Renal cortical epithelial cell (primary cell): ENCODE results near the gene DDX19B. TPM values are rescaled to one million over a fixed set of nuclear protein-coding genes. Genes with fewer than 3 reads are reported as not detected.
"Not testable (repeated sequence)": the region's sequence is repeated elsewhere in the genome, so short reads cannot be mapped to it uniquely, and the experiment has no call there.

ENCODE experiments used
- DNase-seq: peaks from one replicate; pipeline ENCODE4 v3.0.0-alpha.2; 2011; ENCODE audit warnings: low read depth
- total RNA-seq: library from RNA; depleted of rRNA; stranded (reverse); fragments of >200 nt; gene quantifications from 2 replicates; pipeline ENCODE4 v1.2.3, GENCODE V29; 2014

DDX19B gene
- total RNA-seq, 1 donor from 2014 or later = 28.4 TPM

DNA sequence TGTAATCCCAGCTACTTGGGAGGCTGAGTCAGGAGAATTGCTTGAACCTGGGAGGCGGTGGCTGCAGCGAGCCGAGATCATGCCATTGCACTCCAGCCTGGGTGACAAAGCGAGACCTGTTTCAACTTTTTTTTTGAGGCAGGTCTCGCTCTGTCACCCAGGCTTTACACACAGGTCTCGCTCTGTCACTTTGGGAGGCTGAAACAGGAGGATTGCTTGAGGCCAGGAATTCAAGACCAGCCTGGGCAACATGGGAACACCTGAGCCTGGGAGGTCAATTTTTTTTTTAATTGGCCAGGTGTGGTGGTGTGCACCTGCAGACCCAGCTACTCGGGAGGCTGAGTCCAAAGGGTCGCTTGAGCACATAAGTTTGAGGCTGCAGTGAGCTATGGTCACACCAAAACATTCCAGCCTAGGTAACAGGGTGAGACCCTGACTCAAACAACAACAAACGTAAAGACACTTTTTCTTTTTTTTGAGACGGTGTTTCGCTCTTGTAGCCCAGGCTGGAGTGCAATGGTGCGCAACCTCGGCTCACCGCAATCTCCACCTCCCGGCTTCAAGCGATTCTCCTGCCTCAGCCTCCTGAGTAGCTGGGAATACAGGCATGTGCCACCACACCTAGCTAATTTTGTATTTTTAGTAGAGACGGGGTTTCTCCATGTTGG is 11.5 kb upstream of the DDX19B start:
- peak; percentile 21 for DNase-seq

DNA sequence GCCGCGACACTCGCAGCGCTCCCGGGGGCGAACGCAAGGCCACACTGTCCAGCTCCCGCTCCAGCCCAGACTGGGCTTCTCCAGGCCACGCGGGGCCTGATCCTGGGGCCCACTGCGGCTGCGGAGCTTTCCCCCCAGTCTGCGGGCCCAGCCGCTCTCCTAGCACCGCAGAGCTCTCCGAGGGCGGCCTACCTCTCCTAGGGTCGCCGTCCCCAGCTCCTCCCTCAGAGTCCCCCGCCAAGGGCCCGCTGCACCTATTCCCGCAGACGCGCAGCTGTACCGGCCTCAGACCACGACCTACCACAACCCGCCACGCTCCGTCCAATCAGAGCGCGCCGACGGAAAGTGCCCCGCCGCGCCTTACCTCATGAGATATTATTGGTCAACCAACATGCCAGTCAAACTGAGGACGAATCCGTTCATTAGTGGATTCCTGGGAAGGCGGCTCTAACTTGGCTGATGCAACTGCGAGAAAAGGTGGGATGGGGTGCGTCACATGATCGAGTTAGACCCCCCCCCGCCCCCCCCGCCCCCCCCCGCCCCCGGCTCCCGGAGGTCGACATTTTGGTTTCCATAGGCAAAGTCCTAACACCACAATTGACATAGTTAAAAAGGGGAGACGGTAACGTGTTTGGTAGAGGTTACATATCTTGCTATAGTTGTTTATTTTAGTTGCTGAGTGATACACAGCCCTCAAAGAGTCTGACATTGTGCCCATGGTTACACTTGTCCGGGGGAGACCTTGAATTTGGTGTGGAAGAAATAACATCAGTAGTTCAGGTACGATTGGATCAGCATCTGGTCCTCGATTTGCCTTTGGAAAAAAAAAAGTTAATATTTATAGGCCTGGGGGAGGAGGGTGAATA is 9.5 kb upstream of the DDX19B start, which contains the start of gene AARS1:
Gene AARS1 (minus strand): TSS at position 278 of the 866 bp plus-strand sequence. CDS start 6,743 bp downstream, outside the sequence.
- peak; percentile 98 for DNase-seq

DNA sequence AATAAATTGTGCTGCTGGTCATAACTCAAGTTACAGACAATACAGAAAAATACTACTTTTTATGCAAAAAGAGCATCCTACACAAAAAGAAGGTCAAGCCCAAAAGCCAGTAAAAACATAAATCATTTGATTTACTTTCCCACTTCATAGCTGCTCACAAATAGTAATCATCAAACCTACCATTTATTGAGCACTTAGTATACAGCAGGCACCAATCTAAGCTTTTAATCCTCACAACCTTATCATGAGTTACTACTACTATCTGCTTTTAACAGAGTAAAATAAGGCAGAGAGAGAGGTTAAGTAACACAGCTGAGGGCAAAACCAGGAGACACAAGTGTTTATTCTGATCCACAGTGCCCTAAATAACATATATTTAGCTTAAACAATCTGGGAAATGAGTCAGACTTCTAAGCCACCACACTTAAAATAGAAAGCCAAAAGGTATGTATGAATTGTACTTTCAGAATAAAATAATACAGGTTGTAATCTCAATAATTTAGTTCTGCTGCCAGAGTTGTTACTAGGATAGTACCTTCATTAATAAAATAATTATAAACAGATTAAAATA is 8.0 kb upstream of the DDX19B start:
- DNase-seq = no peak

DNA sequence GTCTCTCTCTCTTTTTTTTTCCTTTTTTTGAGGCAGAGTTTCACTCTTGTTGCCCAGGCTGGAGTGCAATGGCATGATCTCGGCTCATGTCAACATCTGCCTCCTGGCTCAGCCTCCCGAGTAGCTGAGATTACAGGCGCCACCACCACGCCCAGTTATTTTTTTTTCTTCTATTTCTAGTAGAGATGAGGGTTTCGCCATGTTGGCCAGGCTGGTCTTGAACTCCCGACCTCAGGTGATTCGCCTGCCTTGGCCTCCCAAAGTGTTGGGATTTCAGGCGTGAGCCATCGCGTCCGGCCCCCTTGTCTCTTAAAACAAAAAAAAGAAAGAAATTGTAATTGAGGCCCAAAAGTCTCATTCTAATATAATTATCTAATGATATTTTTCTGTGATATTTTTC is 6.8 kb upstream of the DDX19B start:
- not testable (repeated sequence) for DNase-seq

DNA sequence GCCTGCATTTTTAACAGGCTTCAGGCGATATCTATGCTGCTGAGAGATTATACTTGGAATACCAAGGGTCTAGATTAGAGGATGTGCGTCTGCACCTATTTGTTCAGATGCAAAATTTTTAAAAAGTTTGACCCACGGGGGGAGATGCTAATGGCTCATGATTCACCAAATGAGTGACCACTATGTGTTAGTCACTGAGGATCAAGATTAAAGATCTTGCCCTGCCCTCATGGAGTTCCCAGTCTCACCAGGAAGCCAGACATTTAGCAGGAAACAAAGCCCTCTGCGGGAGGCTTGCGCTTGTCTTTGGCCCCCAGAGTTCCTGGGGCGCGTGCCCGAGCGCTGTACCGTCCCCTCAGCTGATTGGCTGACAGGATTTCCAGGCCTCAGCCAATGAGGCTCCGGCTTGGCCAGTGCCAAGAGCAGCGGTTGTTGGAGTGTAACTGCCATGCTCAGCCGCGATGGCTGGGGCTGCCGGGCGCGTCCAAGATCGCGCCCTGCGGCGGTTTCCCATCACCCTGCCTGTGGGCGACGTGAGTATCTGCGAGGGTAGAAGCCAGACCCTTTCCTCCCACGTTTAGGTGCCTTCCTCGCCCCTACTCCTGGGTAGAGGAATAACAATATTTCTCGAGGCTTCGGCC is 4.5 kb upstream of the DDX19B start:
- no peak for DNase-seq

DNA sequence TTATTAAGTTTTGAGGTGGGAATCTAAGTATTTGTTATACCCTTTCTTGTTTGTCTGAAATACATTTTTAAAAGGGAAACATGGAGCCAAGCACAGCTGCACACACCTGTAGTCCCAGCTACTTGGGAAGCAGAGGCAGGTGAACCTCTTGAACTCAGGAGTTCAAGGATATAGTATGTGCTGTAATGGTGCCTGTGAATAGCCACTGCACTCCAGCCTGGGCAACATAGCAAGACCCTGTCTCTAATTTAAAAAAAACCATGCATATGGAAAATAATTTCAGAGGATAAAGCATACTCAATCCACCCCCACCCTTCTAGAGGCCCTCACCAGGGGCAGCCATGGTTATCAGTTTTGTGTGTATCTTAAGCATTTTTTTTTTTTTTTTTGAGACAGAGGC is 3.4 kb upstream of the DDX19B start:
- DNase-seq = no peak

DNA sequence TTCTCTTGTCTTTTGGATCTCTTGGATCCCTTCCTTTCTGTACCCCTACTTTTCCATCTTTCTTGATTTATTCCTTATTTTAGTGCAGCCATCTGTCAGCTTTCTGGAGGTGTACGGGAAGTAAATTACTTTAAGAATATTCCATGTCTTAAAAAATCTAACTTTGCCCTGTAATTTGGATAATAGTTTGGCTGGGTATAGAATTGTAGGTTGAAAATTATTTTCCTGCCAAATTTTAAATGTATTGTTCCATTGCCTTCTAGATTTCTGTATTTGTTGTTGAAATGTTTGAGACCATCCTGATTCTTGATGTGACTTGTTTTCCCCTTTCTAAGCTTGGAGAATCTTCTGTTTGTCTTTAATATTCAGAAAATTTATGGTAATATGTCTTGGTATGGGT is 2.1 kb downstream of the DDX19B start:
- no peak for DNase-seq

DNA sequence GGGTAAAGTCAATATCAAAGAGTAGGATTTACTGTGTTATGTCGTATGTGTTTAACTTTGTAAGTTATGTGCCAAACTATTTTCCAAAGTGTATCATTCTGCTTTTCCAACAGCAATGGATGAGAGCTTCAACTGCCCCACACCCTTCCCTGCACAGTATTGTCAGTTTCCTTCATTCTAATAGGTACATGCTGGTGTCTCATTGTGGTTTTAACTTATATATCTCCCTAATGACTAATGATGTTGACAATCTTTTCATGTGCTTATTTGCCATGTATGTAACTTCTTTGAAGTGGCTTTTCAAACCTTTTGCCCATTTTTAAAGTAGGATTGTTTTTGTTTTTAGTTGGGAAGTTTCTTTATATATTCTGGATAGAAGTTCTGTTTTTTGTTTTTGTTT is 3.8 kb downstream of the DDX19B start:
- DNase-seq = no peak

DNA sequence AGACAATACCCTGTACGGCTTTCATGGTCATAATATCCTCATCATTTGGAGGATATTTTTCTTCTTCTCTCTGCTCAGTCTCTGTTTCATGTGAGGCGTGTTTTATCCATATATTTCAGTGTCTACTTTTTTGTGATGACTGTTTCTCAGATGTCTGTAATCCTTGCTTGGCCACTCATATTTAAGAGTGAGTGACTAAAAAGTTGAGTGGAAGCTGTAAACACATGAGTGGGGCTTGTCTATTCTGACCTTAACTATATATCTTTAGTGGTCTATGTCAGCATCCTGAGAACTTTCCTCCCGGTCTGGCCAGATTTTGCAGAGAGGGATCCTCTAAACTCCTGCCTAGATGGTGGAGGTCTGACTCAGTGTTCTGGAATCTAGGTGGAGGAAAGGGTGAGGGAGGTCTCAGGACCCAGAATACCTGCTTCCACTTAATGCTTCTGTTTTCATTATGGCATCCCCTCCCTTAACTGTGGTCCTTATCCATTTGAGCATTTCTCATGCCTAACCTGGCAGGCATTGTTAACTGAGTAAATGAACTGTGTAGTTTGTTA is 6.0 kb downstream of the DDX19B start:
- DNase-seq = peak; percentile 36

DNA sequence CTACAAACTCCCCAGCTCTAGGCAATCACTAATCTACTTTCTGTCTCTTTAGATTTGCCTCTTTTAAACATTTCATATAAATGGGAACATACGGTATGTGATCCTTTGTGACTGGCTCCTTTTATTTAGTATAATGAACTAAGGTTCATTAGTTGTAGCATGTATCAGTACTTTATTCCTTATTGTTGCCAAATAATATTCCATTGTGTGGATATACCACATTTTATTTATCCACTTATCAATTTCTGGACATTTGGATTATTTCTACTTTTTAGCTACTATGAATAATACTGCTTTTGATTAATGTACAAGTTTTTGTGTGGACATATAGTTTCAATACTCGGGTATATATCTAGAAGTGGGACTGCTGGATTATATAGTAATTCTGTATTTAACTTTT is 7.9 kb downstream of the DDX19B start:
- DNase-seq = no peak

DNA sequence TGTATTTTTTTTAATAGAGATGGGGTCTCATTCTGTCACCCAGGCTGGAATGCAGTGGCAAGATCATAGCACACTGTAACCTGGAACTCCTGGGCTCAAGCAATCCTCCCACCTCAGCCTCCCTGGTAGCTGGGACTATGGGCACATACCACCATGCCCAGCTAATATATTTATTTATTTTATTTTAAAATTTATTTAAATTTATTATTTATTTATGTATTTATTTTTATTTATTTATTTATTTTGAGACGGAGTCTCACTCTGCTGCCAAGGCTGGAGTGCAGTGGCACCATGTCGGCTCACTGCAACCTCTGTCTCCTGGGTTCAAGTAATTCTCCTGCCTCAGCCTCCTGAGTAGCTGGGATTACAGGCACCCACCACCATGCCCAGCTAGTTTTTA is 8.7 kb downstream of the DDX19B start:
- not testable (repeated sequence) for DNase-seq

DNA sequence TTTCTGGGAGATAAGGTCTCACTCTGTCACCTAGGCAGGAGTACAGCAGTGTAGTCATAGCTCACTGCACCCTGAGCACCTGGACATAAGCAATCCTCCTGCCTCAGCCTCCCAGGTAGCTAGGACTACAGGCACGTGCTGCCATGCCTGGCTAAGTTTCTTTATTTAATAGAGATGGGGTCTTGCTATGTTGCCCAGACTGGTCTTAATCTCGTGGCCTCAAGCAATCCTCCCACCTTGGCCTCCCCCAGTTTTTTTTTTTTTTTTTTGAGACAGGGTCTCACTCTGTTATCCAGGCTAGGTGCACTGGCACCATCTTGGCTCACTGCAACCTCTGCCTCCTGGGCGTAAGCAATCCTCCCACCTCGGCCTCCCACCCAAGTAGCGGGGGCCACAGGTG is 21.1 kb downstream of the DDX19B start:
- DNase-seq = no peak

DNA sequence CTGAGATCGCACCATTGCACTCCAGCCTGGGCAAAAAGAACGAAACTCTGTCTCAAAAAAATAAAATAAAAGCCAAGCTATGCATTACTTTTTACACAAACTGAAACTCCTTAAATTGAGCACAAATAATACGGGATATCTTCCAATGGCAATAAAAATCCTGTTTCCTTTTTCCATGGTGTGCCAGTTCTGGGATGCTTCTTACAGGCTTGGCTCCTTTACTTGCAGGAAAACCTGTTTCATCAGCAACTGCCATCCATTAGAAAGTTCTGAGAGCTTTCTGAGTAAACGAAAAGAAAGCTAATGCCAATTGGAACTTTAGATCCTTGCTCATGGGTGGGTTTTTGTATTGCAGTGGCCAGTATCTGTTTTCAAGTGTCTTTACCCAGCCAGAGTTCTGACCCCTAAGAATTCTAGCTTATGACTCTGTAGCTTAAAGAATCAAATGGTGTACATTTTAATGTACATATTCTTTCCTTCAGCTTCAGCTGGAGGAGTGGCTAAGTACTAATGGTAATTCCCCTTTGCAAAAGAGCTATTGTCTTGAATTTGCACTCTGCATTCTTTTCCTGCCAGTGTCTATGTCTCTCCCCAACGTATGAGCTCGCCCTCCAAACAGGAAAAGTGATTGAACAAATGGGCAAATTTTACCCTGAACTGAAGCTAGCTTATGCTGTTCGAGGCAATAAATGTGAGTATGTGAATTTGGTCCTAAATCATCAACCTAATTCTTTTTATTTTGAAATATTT is 26.2 kb downstream of the DDX19B start:
- DNase-seq = no peak

DNA sequence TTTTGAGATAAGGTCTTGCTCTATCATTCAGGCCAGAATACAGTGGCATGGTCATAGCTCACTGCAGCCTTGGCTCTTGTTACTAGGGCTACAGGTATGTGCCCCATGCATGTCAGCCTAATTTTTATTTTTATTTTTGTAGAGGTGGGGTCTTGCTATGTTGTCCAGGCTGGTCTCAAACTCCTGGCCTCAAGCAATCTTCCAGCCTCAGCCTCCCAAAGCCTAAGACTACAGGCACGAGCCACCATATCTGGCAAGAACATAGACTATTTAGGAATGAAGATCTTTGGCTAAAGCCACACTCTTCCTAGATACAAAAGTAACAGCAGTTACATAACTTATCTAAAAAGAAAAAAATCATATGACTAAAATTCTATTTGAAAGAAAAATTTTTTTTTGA is 32.1 kb downstream of the DDX19B start:
- DNase-seq = no peak

DNA sequence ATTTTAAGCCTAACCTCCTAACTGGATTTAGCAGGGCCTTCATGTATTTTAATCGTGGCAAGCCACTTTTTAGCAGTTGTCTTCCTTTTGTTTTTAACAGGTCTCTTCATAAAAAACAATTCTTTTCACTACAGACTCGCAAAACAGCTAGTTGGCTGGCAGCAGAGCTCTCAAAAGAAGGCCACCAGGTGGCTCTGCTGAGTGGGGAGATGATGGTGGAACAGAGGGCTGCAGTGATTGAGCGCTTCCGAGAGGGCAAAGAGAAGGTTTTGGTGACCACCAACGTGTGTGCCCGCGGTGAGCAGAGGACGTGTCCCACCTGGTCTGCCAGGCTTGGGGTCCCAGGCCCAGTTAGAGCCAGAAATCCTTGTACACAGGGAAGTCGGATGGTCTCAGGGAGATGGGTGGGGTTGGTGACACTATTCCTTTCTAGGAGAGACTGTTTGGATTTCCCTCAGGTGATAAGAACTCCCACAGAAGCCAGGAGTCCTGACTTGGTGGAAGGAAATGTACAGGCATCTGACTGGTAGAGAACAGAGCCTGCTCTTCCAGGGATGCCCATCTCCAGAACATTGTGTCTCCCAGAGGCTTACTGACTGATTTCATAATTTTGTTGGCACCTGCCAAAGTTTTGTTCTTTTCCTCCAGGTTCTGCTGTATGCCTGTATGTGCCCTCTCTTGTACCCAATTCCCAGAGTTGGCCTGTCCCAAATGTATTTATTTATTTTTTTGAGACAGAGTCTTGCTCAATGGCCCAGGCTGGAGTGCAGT is 32.8 kb downstream of the DDX19B start:
- DNase-seq = no peak

DNA sequence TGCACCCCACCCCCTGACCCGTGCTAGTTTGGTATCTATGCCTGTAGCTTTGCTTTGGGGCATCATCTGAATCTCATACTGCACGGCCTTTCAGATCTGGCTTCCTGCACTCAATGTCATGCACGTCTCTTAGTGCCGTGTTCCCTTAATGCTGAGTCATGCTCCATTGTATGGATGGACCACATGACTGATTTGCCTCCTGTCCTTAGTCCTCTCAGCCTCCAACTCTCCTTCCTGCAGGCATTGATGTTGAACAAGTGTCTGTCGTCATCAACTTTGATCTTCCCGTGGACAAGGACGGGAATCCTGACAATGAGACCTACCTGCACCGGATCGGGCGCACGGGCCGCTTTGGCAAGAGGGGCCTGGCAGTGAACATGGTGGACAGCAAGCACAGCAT is 33.7 kb downstream of the DDX19B start:
- DNase-seq = not testable (repeated sequence)

DNA sequence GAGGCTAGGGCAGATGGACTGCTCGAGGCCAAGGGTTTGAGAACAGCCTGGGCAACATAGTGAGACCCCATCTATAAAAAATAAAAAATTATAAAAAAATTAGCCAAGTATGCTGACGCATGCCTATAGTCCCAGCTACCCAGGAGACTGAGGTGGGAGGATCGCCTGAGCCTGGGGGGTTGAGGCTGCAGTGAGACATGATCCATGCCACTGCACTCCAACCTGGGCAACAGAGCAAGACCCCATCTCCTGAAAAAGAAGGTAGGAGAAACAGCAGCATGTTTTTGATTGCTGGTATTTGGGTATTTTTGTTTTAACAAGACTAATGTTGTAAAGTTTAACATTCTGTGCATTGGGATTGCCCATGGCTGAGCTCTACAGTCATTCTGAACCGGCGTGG is 38.8 kb downstream of the DDX19B start:
- DNase-seq = no peak

DNA sequence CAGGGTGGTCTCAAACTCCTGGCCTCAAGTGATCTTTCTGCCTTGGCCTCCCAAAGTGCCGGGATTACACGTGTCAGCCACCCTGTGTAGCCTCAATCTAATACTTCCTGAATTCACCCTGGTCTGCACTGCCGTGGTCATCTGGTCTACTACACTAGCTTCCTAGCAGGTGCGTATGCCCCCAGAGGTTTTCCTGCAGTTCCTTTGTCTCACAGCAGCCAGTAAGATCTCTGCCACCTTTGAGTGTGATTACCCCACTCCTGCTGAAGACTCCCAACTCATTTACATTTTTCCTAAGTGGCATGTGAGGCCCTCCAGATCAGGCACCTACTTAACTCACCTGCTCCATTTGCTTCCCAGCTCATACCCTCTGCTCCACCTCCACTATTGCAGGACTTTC is 42.6 kb downstream of the DDX19B start:
- no peak for DNase-seq

DNA sequence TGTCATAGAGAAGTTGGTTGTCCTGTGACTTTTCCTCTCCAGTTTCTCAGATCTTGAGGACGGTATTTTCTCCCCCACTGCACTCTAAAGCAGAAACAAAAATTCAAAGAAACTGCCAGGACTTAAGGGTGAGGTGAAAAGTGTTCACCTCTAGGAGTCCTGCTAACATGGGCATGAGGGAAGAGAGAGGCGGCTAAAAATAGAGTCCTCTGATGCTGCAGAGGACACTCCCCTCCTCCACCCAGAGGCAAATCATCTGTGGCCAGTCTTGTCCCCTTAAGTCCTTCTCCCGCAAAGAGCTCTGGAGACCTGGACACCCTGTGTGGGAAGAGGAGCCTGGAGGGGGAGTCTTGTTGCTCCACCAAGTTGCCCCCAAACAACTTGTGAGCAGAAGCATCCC is 43.0 kb downstream of the DDX19B start:
- no peak for DNase-seq

DNA sequence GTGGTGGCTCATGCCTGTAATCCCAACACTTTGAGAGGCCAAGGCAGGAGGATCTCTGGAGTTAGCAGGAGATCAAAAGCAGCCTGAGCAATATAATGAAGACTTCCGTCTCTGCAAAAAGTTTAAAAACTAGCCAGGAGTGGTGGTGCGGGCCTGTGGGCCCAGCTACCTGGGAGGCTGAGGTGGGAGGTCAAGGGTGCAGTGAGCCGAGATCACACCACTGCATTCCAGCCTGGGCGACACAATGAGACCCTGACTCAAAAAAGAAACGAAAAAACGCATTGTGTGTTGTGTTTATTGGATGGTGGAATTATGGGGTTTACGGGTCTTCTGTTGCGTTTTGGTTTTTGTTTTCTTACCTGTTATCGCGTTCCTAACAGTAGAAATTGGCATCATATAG is 46.9 kb downstream of the DDX19B start:
- no peak for DNase-seq

DNA sequence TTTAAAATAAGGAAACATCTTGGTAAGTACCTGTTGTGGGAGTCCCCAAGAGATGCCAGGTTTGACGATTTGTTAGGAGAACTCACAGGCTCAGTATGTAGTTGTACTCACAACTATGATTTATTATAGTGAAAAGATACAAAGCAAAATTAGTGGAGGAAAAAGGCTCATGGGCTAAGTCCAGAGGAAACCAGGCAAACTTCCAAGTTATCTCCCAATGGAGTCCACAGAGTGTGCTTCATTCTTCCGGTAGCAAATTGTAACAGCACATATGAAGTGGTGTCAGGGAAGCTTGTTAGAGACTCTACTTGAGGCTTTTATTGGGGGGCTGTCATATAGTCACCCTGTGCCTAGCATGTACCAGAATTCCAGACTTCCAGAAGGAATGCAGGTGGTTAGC is 50.0 kb downstream of the DDX19B start:
- no peak for DNase-seq
